Measurements from ENCODE around the gene OR2AG2. TPM values are rescaled to one million over a fixed set of nuclear protein-coding genes. Genes with fewer than 3 reads are reported as not detected.
A peak's percentile ranks its signal among the peaks of the same experiment; 100 is the strongest.

Gene OR2AG2
- total and polyA plus RNA-seq, 2 donors (not counting 1 experiment from before 2014, with no cell fraction given): 0.27 TPM; not detected in 1

- H3K79me2 ChIP-seq (ENCODE audit: control insufficient read depth, insufficient read depth, low read length): peaks cover 72% of the 10 kb centered on the region
- peaks cover 0 to 45% of the 10 kb centered on the region in 2 experiments for H3K36me3 ChIP-seq (replicated peaks in 1 of 2; ENCODE audit: control extremely low read depth in 1 of 2, control insufficient read depth in 1 of 2, extremely low read depth in 1 of 2, insufficient read depth in 2 of 2, low read length in 1 of 2)
- no peak overlapping the region for H2AFZ ChIP-seq (ENCODE audit: insufficient read depth, low read depth, low read length, poor library complexity, severe bottlenecking)
- ChIA-PET POLR2A (no interaction called here), CTCF (interaction anchor here (0.7 to 18.2 kb wide), 4 partner anchors 14 to 31 kb away, joined by 3 to 760 read pairs (median 8); no protein-coding TSS in a partner anchor)
- H3K4me2 ChIP-seq (replicated peaks; ENCODE audit: low read depth, low read length, poor library complexity, severe bottlenecking): peak overlapping the region; percentile 29
- TF ChIP-seq, protein P1, sequence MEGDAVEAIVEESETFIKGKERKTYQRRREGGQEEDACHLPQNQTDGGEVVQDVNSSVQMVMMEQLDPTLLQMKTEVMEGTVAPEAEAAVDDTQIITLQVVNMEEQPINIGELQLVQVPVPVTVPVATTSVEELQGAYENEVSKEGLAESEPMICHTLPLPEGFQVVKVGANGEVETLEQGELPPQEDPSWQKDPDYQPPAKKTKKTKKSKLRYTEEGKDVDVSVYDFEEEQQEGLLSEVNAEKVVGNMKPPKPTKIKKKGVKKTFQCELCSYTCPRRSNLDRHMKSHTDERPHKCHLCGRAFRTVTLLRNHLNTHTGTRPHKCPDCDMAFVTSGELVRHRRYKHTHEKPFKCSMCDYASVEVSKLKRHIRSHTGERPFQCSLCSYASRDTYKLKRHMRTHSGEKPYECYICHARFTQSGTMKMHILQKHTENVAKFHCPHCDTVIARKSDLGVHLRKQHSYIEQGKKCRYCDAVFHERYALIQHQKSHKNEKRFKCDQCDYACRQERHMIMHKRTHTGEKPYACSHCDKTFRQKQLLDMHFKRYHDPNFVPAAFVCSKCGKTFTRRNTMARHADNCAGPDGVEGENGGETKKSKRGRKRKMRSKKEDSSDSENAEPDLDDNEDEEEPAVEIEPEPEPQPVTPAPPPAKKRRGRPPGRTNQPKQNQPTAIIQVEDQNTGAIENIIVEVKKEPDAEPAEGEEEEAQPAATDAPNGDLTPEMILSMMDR (IDR thresholded peaks at IDR 0.05): no peak
- no peak for TF ChIP-seq EZH2 (IDR thresholded peaks at IDR 0.05; ENCODE audit: borderline replicate concordance, insufficient read depth, low read depth, low read length, poor library complexity, severe bottlenecking)
- Mint-ChIP-seq H3K27ac (peak overlapping the region; percentile 28), H3K9me3 (ENCODE audit: insufficient read depth) (no peaks in the 10 kb centered on the region), H3K27me3 (no peaks in the 10 kb centered on the region), H3K4me3 (peak overlapping the region; percentile 4), H3K4me1 (peaks cover 62% of the 10 kb centered on the region)
- peaks cover 33 to 41% of the 10 kb centered on the region in 2 donors for H3K4me1 ChIP-seq (ENCODE audit: control insufficient read depth in 2 of 2, insufficient read depth in 2 of 2, low read length in 2 of 2)
- peak overlapping the region; percentile 27 for H3K9ac ChIP-seq (ENCODE audit: low read length)
- H3K9me3 ChIP-seq (ENCODE audit: control extremely low read depth in 1 of 3, control insufficient read depth in 2 of 3, insufficient read depth in 1 of 3, low read length in 2 of 3): no peaks in the 10 kb centered on the region
- H3K27me3 ChIP-seq (replicated peaks in 1 of 4; ENCODE audit: control extremely low read depth in 1 of 4, control insufficient read depth in 3 of 4, insufficient read depth in 4 of 4, low read length in 3 of 4): no peaks in the 10 kb centered on the region
- peak overlapping the region in 1 of 2 donors; percentile 72 for H3K27ac ChIP-seq (ENCODE audit: low read length in 2 of 2)
- H4K20me1 ChIP-seq (ENCODE audit: control insufficient read depth, insufficient read depth, low read length, poor library complexity, severe bottlenecking): peaks cover 55% of the 10 kb centered on the region
- H3K4me3 ChIP-seq (ENCODE audit: control extremely low read depth in 1 of 5, extremely low read depth in 1 of 5, insufficient read depth in 1 of 5, low read depth in 2 of 5, low read length in 4 of 5): no peak overlapping the region
- 20% methylated on average over 1 of the region's 3 CpGs for WGBS (ENCODE audit: insufficient coverage)
- DNase-seq (no peak), ATAC-seq (ENCODE audit: low read depth) (peak; percentile 39)
- intact Hi-C loops (cut with micrococcal nuclease): no loop called here
Measured at GRCh38 chr11:6735306-6735705, 36.5 kb downstream of the OR2AG2 start.

GRCh38 chr11:6734616-6735015 is 37.2 kb downstream of the OR2AG2 start:
- no peaks in the 10 kb centered on the region for H3K27me3 ChIP-seq (replicated peaks in 1 of 4; ENCODE audit: control extremely low read depth in 1 of 4, control insufficient read depth in 3 of 4, insufficient read depth in 4 of 4, low read length in 3 of 4)
- no peak for TF ChIP-seq EZH2 (IDR thresholded peaks at IDR 0.05; ENCODE audit: borderline replicate concordance, insufficient read depth, low read depth, low read length, poor library complexity, severe bottlenecking)
- TF ChIP-seq, protein P1 (IDR thresholded peaks at IDR 0.05): no peak
- H3K4me1 ChIP-seq (ENCODE audit: control insufficient read depth in 2 of 2, insufficient read depth in 2 of 2, low read length in 2 of 2): peaks cover 28 to 34% of the 10 kb centered on the region in 2 donors
- ATAC-seq (ENCODE audit: low read depth) (no peak), DNase-seq (no peak)
- no peak overlapping the region for H3K4me3 Mint-ChIP-seq
- H2AFZ ChIP-seq (ENCODE audit: insufficient read depth, low read depth, low read length, poor library complexity, severe bottlenecking): no peak overlapping the region
- H4K20me1 ChIP-seq (ENCODE audit: control insufficient read depth, insufficient read depth, low read length, poor library complexity, severe bottlenecking): peaks cover 48% of the 10 kb centered on the region
- H3K9ac ChIP-seq (ENCODE audit: low read length): no peak overlapping the region
- H3K4me2 ChIP-seq (replicated peaks; ENCODE audit: low read depth, low read length, poor library complexity, severe bottlenecking): no peak overlapping the region
- H3K4me1 Mint-ChIP-seq: peaks cover 59% of the 10 kb centered on the region
- ChIA-PET POLR2A (no interaction called here), CTCF (interaction anchor here (0.9 to 18.2 kb wide), 4 partner anchors 13 to 78 kb away, joined by 3 to 760 read pairs (median 5); no protein-coding TSS in a partner anchor)
- H3K4me3 ChIP-seq (ENCODE audit: control extremely low read depth in 1 of 5, extremely low read depth in 1 of 5, insufficient read depth in 1 of 5, low read depth in 2 of 5, low read length in 4 of 5): no peak overlapping the region
- 60% methylated on average over 1 of the region's 3 CpGs for WGBS (ENCODE audit: insufficient coverage)
- peak overlapping the region; percentile 51 for H3K27ac Mint-ChIP-seq
- intact Hi-C loops (cut with micrococcal nuclease): no loop called here
- H3K79me2 ChIP-seq (ENCODE audit: control insufficient read depth, insufficient read depth, low read length): peaks cover 67% of the 10 kb centered on the region
- H3K9me3 Mint-ChIP-seq (ENCODE audit: insufficient read depth): no peaks in the 10 kb centered on the region
- H3K36me3 ChIP-seq (replicated peaks in 1 of 2; ENCODE audit: control extremely low read depth in 1 of 2, control insufficient read depth in 1 of 2, extremely low read depth in 1 of 2, insufficient read depth in 2 of 2, low read length in 1 of 2): peaks cover 0 to 40% of the 10 kb centered on the region in 2 experiments
- no peaks in the 10 kb centered on the region for H3K9me3 ChIP-seq (ENCODE audit: control extremely low read depth in 1 of 3, control insufficient read depth in 2 of 3, insufficient read depth in 1 of 3, low read length in 2 of 3)
- peak overlapping the region in 1 of 2 donors; percentile 72 for H3K27ac ChIP-seq (ENCODE audit: low read length in 2 of 2)
- no peaks in the 10 kb centered on the region for H3K27me3 Mint-ChIP-seq
